ENCODE data around the gene MIGA1. TPM values are rescaled to one million over a fixed set of nuclear protein-coding genes. Genes with fewer than 3 reads are reported as not detected.

Gene MIGA1
- total and polyA plus RNA-seq, 9 of the 15 experiments (the other 6 are each of a cell fraction or from before 2014, with no cell fraction given) = 1.6 to 5.1 (median 2.9) TPM

DNA sequence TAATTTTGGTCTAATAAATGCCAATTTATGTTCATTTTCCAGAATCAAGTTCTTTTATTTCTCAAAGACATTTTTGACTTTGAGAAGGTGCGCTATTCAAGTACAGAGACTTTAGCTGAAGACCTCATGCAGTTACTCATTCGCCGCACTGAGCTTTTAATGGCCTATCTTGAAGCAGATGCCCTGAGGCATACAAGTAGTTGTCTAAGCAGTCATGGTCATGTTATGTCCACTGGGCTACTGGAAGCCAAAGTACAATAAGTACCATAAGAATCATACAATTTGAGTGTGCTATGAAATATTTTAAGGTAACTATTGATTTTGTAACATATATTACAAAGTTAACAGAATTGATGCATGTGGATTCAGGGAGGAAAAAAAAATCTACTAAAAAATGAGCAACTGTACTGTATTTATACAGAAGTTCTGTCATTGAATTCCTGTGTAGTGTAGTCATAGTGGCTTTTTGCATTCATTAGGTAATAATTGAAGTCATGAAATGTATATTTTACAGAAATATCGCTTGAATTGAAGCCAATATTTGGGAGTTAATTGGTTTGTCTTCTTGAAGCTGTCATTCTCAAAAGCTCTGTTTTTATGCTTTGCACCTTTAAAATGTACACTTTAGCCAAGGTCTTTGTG is 95.5 kb downstream of the MIGA1 start (continued):
- TF ChIP-seq, protein P1, sequence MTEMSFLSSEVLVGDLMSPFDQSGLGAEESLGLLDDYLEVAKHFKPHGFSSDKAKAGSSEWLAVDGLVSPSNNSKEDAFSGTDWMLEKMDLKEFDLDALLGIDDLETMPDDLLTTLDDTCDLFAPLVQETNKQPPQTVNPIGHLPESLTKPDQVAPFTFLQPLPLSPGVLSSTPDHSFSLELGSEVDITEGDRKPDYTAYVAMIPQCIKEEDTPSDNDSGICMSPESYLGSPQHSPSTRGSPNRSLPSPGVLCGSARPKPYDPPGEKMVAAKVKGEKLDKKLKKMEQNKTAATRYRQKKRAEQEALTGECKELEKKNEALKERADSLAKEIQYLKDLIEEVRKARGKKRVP (CRISPR knock-in tag; IDR thresholded peaks at IDR 0.05) = no peak
- TF ChIP-seq TSC22D4 (tag; IDR thresholded peaks at IDR 0.05) (no peak), ARNT (IDR thresholded peaks at IDR 0.05) (no peak), RBM22 (IDR thresholded peaks at IDR 0.05; ENCODE audit: low read depth, low read length, poor library complexity, severe bottlenecking) (no peak), ZNF354B (CRISPR knock-in tag; IDR thresholded peaks at IDR 0.05) (no peak)
- TF ChIP-seq, protein P2, sequence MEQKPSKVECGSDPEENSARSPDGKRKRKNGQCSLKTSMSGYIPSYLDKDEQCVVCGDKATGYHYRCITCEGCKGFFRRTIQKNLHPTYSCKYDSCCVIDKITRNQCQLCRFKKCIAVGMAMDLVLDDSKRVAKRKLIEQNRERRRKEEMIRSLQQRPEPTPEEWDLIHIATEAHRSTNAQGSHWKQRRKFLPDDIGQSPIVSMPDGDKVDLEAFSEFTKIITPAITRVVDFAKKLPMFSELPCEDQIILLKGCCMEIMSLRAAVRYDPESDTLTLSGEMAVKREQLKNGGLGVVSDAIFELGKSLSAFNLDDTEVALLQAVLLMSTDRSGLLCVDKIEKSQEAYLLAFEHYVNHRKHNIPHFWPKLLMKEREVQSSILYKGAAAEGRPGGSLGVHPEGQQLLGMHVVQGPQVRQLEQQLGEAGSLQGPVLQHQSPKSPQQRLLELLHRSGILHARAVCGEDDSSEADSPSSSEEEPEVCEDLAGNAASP (IDR thresholded peaks at IDR 0.05) = no peak

DNA sequence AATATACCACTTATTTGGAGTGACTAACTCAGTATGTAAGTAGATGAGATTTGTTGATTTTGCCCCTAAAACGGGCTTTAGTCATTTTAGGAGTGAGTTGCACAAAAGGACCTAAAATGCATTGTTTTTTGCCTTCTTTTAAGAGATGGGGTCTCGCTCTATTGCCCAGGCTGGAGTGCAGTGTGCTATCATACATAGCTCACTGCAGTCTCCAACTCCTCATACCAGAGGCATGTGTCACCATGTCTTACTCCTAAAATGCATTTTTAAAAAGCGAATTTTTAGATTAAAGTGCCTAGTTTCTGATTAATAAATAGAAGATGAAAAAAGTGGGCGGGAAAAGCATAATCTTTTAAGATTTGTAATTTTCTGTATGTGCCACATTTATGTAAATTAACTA is 97.4 kb downstream of the MIGA1 start:
- no peaks in the 10 kb centered on the region for H3K9me3 ChIP-seq (replicated peaks; ENCODE audit: control insufficient read depth, insufficient read depth, low read depth, low read length)
- in situ Hi-C loops (cut with MboI) = no loop called here
- ChIA-PET CTCF (ENCODE audit: low intra/inter-chr PET ratio) (no interaction called here), POLR2A (interaction anchor here (0.9 kb wide), 1 partner anchor 11 kb away, joined by 4 read pairs; the partner anchor contains the start of gene NEXN)
- no peaks in the 10 kb centered on the region for H3K36me3 ChIP-seq (ENCODE audit: control insufficient read depth, insufficient read depth, low read length)
- no peaks in the 10 kb centered on the region for H3K4me1 ChIP-seq (replicated peaks in 1 of 2; ENCODE audit: control insufficient read depth in 2 of 2, insufficient read depth in 2 of 2, low read length in 2 of 2)
- H3K27me3 ChIP-seq (ENCODE audit: control insufficient read depth in 2 of 2, insufficient read depth in 2 of 2, low read length in 2 of 2) = no peaks in the 10 kb centered on the region
- H3K27ac ChIP-seq (ENCODE audit: extremely low read depth, low read depth, low read length) = no peak overlapping the region
- FAIRE-seq = no peak
- no peak overlapping the region for H3K4me2 ChIP-seq (ENCODE audit: insufficient read depth, low read length)
- no peak for TF ChIP-seq FOXM1 (IDR thresholded peaks at IDR 0.05; ENCODE audit: low read depth)
- TF ChIP-seq FOXM1 (CRISPR knock-in tag; IDR thresholded peaks at IDR 0.05; ENCODE audit: low read depth) = no peak
- TF ChIP-seq, protein P3, sequence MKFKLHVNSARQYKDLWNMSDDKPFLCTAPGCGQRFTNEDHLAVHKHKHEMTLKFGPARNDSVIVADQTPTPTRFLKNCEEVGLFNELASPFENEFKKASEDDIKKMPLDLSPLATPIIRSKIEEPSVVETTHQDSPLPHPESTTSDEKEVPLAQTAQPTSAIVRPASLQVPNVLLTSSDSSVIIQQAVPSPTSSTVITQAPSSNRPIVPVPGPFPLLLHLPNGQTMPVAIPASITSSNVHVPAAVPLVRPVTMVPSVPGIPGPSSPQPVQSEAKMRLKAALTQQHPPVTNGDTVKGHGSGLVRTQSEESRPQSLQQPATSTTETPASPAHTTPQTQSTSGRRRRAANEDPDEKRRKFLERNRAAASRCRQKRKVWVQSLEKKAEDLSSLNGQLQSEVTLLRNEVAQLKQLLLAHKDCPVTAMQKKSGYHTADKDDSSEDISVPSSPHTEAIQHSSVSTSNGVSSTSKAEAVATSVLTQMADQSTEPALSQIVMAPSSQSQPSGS (CRISPR knock-in tag; IDR thresholded peaks at IDR 0.05) = no peak
- peak; percentile 26; the same call in 1 of the 2 replicates for TF ChIP-seq ZNF121 (CRISPR knock-in tag; conservative IDR thresholded peaks at IDR 0.05)
- no peaks in the 10 kb centered on the region for H4K20me1 ChIP-seq (replicated peaks; ENCODE audit: control insufficient read depth, insufficient read depth, low read length)
- H3K79me2 ChIP-seq (ENCODE audit: control insufficient read depth, insufficient read depth, low read length) = no peaks in the 10 kb centered on the region
- WGBS (ENCODE audit: insufficient coverage, low coverage, missing lambda C conversion rate) = 72% methylated on average over 4 of the region's 4 CpGs
- intact Hi-C loops (cut with micrococcal nuclease) = no loop called here
- no peak overlapping the region for H3K9ac ChIP-seq (ENCODE audit: insufficient read depth in 1 of 2, low read depth in 2 of 2, low read length in 2 of 2)
- no peak overlapping the region for H3K4me3 ChIP-seq
- H2AFZ ChIP-seq (ENCODE audit: low read depth, low read length) = no peak overlapping the region
- H3K9me1 ChIP-seq (ENCODE audit: control insufficient read depth, insufficient read depth, low read length) = no peaks in the 10 kb centered on the region
- no TSS peak for BruUV-seq (replicated peaks)
- no peak for ATAC-seq
- DNase-seq (ENCODE audit: extremely low read depth in 1 of 4, low spot score in 3 of 4) = no peak

Data from K562 (cell line).